K562 (cell line): Measurements from ENCODE around the gene DLK1. TPM values are rescaled to one million over a fixed set of nuclear protein-coding genes. Genes with fewer than 3 reads are reported as not detected.

Experiments
- CTCF ChIP-seq, 3 experiments: IDR thresholded peaks in 2 of 3; conservative IDR thresholded peaks in 1 of 3; 2 replicates each; pipeline ENCODE4 v1.5.1; 2011 to 2012; ENCODE audit warnings: low read length in 3 of 3, mild to moderate bottlenecking in 3 of 3, control low read depth in 2 of 3, improper control_type of control experiment in 1 of 3, inconsistent platforms in 1 of 3, low read depth in 1 of 3, mixed read lengths in 1 of 3, moderate library complexity in 1 of 3; ENCODE audit not compliant: insufficient read depth in 2 of 3
- ELK1 ChIP-seq: sonication (generic); formaldehyde crosslinking; IDR thresholded peaks from 2 replicates; pipeline ENCODE4 v1.8.1; 2022; ENCODE audit warnings: missing genetic modification reagents
- MGA ChIP-seq: fragments of 450-650 bp; IDR thresholded peaks from 2 replicates; pipeline ENCODE4 v1.6.1; 2016; ENCODE audit warnings: mild to moderate bottlenecking, moderate library complexity
- ZNF511 ChIP-seq: sonication (generic); formaldehyde crosslinking; IDR thresholded peaks from 2 replicates; pipeline ENCODE4 v1.8.0; 2022; ENCODE audit warnings: mild to moderate bottlenecking, missing genetic modification reagents
- ZNF639 ChIP-seq, 2 experiments: fragments of 200-800 bp in 1 of 2; sonication (Bioruptor generic) in 1 of 2; sonication (generic) in 1 of 2; formaldehyde crosslinking in 1 of 2; IDR thresholded peaks in 1 of 2; conservative IDR thresholded peaks in 1 of 2; 2 replicates each; pipeline versions ENCODE4 v1.5.0 to v1.6.1; 2016 to 2020; ENCODE audit warnings: missing compliant biosample characterization in 1 of 2, missing genetic modification characterization in 1 of 2, missing genetic modification reagents in 1 of 2
- polyA plus RNA-seq, 8 experiments: library from polyadenylated mRNA; depleted of rRNA in 4 of 8; stranded (reverse) in 5 of 8; unstranded in 3 of 8; fragments of >200 nt; fragmentation: Nextera tagmentation in 2 of 8; fragmentation: Illumina TruSeq in 1 of 8; extraction: Ambion mirVana in 2 of 8; extraction: Trizol in 1 of 8; gene quantifications; 2 replicates each; pipeline versions ENCODE4 v1.2.1 to v1.2.3, GENCODE V29; 2011 to 2014; ENCODE audit warnings: inconsistent platforms in 1 of 8, missing spikeins in 1 of 8
- total RNA-seq, 7 experiments: library from RNA; depleted of rRNA in 6 of 7; stranded (reverse); fragments of >200 nt in 6 of 7; fragmentation: Illumina TruSeq in 2 of 7; extraction: Trizol in 2 of 7; gene quantifications; 2 replicates each; pipeline versions ENCODE4 v1.2.1 to v1.2.3, GENCODE V29; 2011 to 2021; ENCODE audit warnings: low replicate concordance in 1 of 7

DLK1 gene
- total and polyA plus RNA-seq, 9 of the 15 experiments (the other 6 are each of a cell fraction or from before 2014, with no cell fraction given), result 4.4 to 97.2 (median 15.3) TPM

GRCh38 chr14:100698666-100699448 lies 27.8 kb upstream of the DLK1 start (continued):
- TF ChIP-seq MGA, result peak; percentile 62
- no peak for TF ChIP-seq CTCF (IDR thresholded peaks at IDR 0.05 in 2 of 3, conservative IDR thresholded peaks at IDR 0.05 in 1 of 3; ENCODE audit: insufficient read depth in 2 of 3, low read depth in 1 of 3, low read length in 3 of 3)
- peak in 1 of 2 experiments; percentile 68; a peak in 2 of 4 replicates for TF ChIP-seq ZNF639 (CRISPR knock-in tag; conservative IDR thresholded peaks at IDR 0.05 in 1 of 2, IDR thresholded peaks at IDR 0.05 in 1 of 2)
- no peak for TF ChIP-seq ELK1
- TF ChIP-seq ZNF511 (CRISPR knock-in tag), result no peak
